Right cardiac atrium (tissue), 5 donors: ENCODE results near the gene UBL5. TPM values are rescaled to one million over a fixed set of nuclear protein-coding genes. Genes with fewer than 3 reads are reported as not detected.

ENCODE experiments used
- ATAC-seq, 2 donors: fragments of 200-7000 bp; cut with Tn5 transposase; one replicate each; pipeline versions ENCODE4 v1.8.0 to v1.9.1; 2020; ENCODE audit warnings: moderate library complexity in 2 of 2, mild to moderate bottlenecking in 1 of 2
- DNase-seq, 3 donors: peaks; one replicate each; pipeline ENCODE4 v3.0.0-alpha.2; 2020
- H3K27ac ChIP-seq: one replicate; pipeline ENCODE4 v1.5.1; 2013; ENCODE audit warnings: mild to moderate bottlenecking, low read length, control low read depth, moderate library complexity
- H3K27me3 ChIP-seq: one replicate; pipeline ENCODE4 v1.6.1; 2013; ENCODE audit not compliant: control insufficient read depth, insufficient read depth
- H3K4me1 ChIP-seq: one replicate; pipeline ENCODE4 v1.6.1; 2013; ENCODE audit warnings: low read length; ENCODE audit not compliant: control insufficient read depth, insufficient read depth
- H3K4me3 ChIP-seq: one replicate; pipeline ENCODE4 v1.5.1; 2013; ENCODE audit warnings: low read length, control low read depth
- H3K9me3 ChIP-seq: one replicate; pipeline ENCODE4 v1.6.1; 2013; ENCODE audit warnings: low read length; ENCODE audit not compliant: control insufficient read depth
- WGBS: extraction: QIAGEN DNeasy Blood & Tissue Kit; methylation state at CpG from one replicate; pipeline ENCODE4 v1.1.7; 2013; 5-methylcytosine and 5-hydroxymethylcytosine counted together
- intact Hi-C, 4 donors: fragments of 100-400 bp; cut with DNase I; formaldehyde crosslinking; loops; one replicate each; pipeline versions ENCODE4 v1.11.0 to v1.14.0; 2022 to 2023
- polyA plus RNA-seq: library from polyadenylated mRNA; stranded (reverse); fragments of 200-250 nt; gene quantifications from one replicate; pipeline ENCODE4 v1.2.3, GENCODE V29; 2013
- total RNA-seq, 4 donors: library from RNA; stranded (reverse); fragmentation: NEBNext Ultra II Directional; extraction: Animal tissue kit (Norgen Biotek cat#: 25700); gene quantifications; one replicate each; pipeline ENCODE4 v1.2.1, GENCODE V29; 2021
- donor health status: healthy with polysubstance abuse.
- donor health status: DM: no; HTN: yes; CAD: no.
- donor health status: DM: no; HTN: no; CAD: no.
- donor health status: DM: no; HTN: yes; CAD: no; lungs with severe emphysema.
- donor health status: DM: yes; HTN: yes; CAD: no.

Gene UBL5
- total and polyA plus RNA-seq, 5 donors = 439 to 1,516 (median 496) TPM

GRCh38 chr19:9865732-9866501 lies 38.2 kb downstream of the UBL5 start:
- WGBS = 81% methylated on average over 16 of the region's 16 CpGs
- Histone ChIP-seq H3K4me3 (no peak overlapping the region), H3K4me1 (no peaks in the 10 kb centered on the region), H3K27me3 (no peaks in the 10 kb centered on the region), H3K27ac (no peak overlapping the region), H3K9me3 (no peaks in the 10 kb centered on the region)
- ATAC-seq (no peak), DNase-seq (peak in 1 of 3 donors; percentile 4)
- intact Hi-C loops = no loop called here

GRCh38 chr19:9868983-9869617 lies 41.4 kb downstream of the UBL5 start:
- no peaks in the 10 kb centered on the region for H3K4me1 ChIP-seq
- 64% methylated on average over 7 of the region's 7 CpGs for WGBS
- no peaks in the 10 kb centered on the region for H3K9me3 ChIP-seq
- no peak overlapping the region for H3K27ac ChIP-seq
- no peak overlapping the region for H3K4me3 ChIP-seq
- DNase-seq (peak in 1 of 3 donors; percentile 1), ATAC-seq (no peak)
- intact Hi-C loops = no loop called here
- no peaks in the 10 kb centered on the region for H3K27me3 ChIP-seq

- H3K27ac ChIP-seq = no peak overlapping the region
- DNase-seq (no peak), ATAC-seq (no peak)
- no peaks in the 10 kb centered on the region for H3K4me1 ChIP-seq
- WGBS = 50% methylated on average over 16 of the region's 16 CpGs
- H3K9me3 ChIP-seq = no peaks in the 10 kb centered on the region
- intact Hi-C loops = no loop called here
- H3K4me3 ChIP-seq = no peak overlapping the region
- H3K27me3 ChIP-seq = no peaks in the 10 kb centered on the region
These were observed 44.1 kb downstream of the UBL5 start for GRCh38 chr19:9871626-9872338.

GRCh38 chr19:9872618-9873242 lies 45.0 kb downstream of the UBL5 start:
- Histone ChIP-seq H3K9me3 (no peaks in the 10 kb centered on the region), H3K27me3 (no peaks in the 10 kb centered on the region), H3K27ac (no peak overlapping the region), H3K4me3 (no peak overlapping the region), H3K4me1 (no peaks in the 10 kb centered on the region)
- ATAC-seq = no peak
- DNase-seq = no peak
- WGBS = 90% methylated on average over 8 of the region's 8 CpGs
- intact Hi-C loops = no loop called here

GRCh38 chr19:9875031-9875627 lies 47.4 kb downstream of the UBL5 start:
- Histone ChIP-seq H3K4me3 (no peak overlapping the region), H3K4me1 (no peaks in the 10 kb centered on the region), H3K27ac (no peak overlapping the region), H3K9me3 (no peaks in the 10 kb centered on the region), H3K27me3 (no peaks in the 10 kb centered on the region)
- no peak for ATAC-seq
- intact Hi-C loops = no loop called here
- no peak for DNase-seq
- WGBS = 68% methylated on average over 13 of the region's 13 CpGs

GRCh38 chr19:9875796-9876195 lies 48.1 kb downstream of the UBL5 start:
- no peaks in the 10 kb centered on the region for H3K9me3 ChIP-seq
- intact Hi-C loops = no loop called here
- ATAC-seq (no peak), DNase-seq (no peak)
- H3K27me3 ChIP-seq = no peaks in the 10 kb centered on the region
- 62% methylated on average over 5 of the region's 5 CpGs for WGBS
- no peak overlapping the region for H3K4me3 ChIP-seq
- no peaks in the 10 kb centered on the region for H3K4me1 ChIP-seq
- no peak overlapping the region for H3K27ac ChIP-seq

GRCh38 chr19:9877780-9878510 lies 50.2 kb downstream of the UBL5 start:
- WGBS = 85% methylated on average over 10 of the region's 10 CpGs
- ATAC-seq (no peak), DNase-seq (no peak)
- intact Hi-C loops = no loop called here
- Histone ChIP-seq H3K27ac (no peak overlapping the region), H3K9me3 (no peaks in the 10 kb centered on the region), H3K4me3 (no peak overlapping the region), H3K27me3 (no peaks in the 10 kb centered on the region), H3K4me1 (no peaks in the 10 kb centered on the region)

GRCh38 chr19:9878511-9879196 lies 50.9 kb downstream of the UBL5 start:
- no peaks in the 10 kb centered on the region for H3K4me1 ChIP-seq
- intact Hi-C loops = no loop called here
- no peaks in the 10 kb centered on the region for H3K27me3 ChIP-seq
- H3K27ac ChIP-seq = no peak overlapping the region
- H3K4me3 ChIP-seq = no peak overlapping the region
- ATAC-seq = no peak
- no peaks in the 10 kb centered on the region for H3K9me3 ChIP-seq
- no peak for DNase-seq
- WGBS = 60% methylated on average over 11 of the region's 11 CpGs
